ENCODE measurements around the gene FXN. TPM values are rescaled to one million over a fixed set of nuclear protein-coding genes. Genes with fewer than 3 reads are reported as not detected.

Gene FXN
- total RNA-seq, 2 experiments from 2014 or later: 6.9 to 36.1 TPM

DNA sequence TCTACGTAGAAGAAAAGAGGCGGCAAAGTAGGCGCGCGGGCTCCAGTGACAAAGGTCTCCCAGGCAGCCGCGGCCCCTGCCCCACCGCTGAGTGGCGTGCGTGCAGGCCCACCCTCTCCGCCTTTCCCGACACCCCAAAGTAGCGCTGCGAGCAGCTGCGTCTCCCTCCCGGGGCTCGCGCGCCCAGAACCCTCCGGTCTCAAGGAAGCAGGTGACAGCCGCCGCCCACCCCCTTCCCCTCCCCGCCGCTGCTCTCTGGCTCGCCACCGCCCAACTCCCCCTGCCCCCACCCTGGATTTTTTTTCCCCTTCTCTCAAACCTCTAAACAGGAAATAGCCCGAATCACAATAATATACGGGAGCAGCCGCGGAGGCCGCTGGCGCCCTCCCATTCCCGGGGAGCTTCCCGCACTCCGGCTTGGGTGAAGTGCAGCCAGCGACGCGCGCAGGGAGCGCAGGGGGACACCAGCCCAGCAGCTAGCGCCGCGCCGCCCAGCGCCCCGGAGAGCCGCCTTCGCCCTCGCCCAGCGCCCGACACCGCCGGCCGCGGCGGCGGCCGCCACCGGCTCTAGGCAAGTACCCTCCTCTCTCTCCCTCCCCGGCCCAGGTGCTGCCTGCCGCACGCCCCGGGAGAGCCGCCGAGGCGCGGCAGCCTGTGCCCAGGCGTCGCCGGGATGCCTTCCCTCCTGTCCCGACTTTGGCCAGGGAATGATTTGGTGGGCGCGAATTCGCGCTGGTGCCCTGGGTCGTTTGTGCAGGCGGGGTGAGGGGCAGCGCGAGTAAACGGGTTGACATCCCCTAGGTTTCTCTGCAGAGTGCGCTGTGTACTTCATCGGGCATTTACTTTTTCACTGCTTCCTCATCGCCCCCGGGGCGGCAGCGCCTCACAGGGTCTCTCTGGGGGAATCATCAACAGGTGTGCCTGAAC is 85.9 kb downstream of the FXN start:
- Histone ChIP-seq H3K4me2 (ENCODE audit: low read length) (peak overlapping the region; percentile 76), H2AFZ (ENCODE audit: low read length) (peak overlapping the region; percentile 75), H3K36me3 (ENCODE audit: insufficient read depth, low read length) (no peaks in the 10 kb centered on the region), H3K4me3 (ENCODE audit: low read depth, low read length, poor library complexity, severe bottlenecking) (peak overlapping the region; percentile 65), H4K20me1 (ENCODE audit: insufficient read depth, low read length) (no peaks in the 10 kb centered on the region), H3K9me3 (ENCODE audit: low read length) (no peaks in the 10 kb centered on the region), H3K79me2 (ENCODE audit: insufficient read depth, low read depth, low read length) (no peaks in the 10 kb centered on the region), H3K4me1 (ENCODE audit: insufficient read depth, low read length, poor library complexity, severe bottlenecking) (peaks cover 19% of the 10 kb centered on the region), H3K27ac (ENCODE audit: low read depth, low read length, poor library complexity, severe bottlenecking) (peak overlapping the region; percentile 60), H3K9me2 (ENCODE audit: insufficient read depth, low read length) (no peaks in the 10 kb centered on the region)
- DNase-seq (ENCODE audit: low spot score): peak; percentile 90
- ChIA-PET POLR2A (interaction anchor here (0.6 to 1.1 kb wide), 4 partner anchors 9 to 63 kb away, joined by 3 to 7 read pairs (median 3); no protein-coding TSS in a partner anchor), CTCF (ENCODE audit: unreplicated experiment) (interaction anchor here (1.3 kb wide), 1 partner anchor 72 kb away, joined by 3 read pairs; no protein-coding TSS in a partner anchor)
- intact Hi-C loops (cut with micrococcal nuclease; ENCODE audit: unreplicated experiment): loop anchor here (5.0 kb wide), 3 partner anchors 51 to 71 kb away; partner anchors contain the start of gene TJP2
- no peak for TF ChIP-seq EZH2phosphoT487 (IDR thresholded peaks at IDR 0.05; ENCODE audit: borderline replicate concordance, low read depth, low read length)
- TF ChIP-seq, protein P1, sequence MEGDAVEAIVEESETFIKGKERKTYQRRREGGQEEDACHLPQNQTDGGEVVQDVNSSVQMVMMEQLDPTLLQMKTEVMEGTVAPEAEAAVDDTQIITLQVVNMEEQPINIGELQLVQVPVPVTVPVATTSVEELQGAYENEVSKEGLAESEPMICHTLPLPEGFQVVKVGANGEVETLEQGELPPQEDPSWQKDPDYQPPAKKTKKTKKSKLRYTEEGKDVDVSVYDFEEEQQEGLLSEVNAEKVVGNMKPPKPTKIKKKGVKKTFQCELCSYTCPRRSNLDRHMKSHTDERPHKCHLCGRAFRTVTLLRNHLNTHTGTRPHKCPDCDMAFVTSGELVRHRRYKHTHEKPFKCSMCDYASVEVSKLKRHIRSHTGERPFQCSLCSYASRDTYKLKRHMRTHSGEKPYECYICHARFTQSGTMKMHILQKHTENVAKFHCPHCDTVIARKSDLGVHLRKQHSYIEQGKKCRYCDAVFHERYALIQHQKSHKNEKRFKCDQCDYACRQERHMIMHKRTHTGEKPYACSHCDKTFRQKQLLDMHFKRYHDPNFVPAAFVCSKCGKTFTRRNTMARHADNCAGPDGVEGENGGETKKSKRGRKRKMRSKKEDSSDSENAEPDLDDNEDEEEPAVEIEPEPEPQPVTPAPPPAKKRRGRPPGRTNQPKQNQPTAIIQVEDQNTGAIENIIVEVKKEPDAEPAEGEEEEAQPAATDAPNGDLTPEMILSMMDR (conservative IDR thresholded peaks at IDR 0.05; ENCODE audit: low read length): peak; percentile 62
- no TSS peak for BruUV-seq (replicated peaks)

DNA sequence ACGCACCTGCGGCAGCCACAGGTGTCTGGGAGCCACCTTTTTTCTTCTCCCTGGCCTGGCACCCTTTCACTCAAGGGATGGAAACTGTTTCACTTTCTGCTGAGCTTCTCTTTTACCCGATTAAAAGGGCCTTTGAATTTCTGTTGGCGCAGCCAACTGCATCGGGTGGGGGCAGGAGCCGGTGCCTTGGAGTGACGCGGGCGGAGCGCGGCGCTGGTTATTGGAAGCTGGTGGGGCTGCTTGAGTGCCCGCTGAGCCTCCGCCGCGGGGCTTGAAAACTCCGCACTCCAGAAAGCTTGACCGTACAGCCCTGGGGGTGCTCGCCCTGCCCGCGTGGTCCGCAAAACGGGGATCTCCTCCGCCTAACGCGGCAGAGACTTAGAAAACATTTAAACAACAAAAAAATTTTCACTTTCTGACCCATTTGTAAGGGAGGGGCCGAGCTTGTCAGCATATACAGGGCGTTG is 86.6 kb downstream of the FXN start:
- ChIA-PET CTCF (ENCODE audit: unreplicated experiment) (interaction anchor here (1.3 kb wide), 1 partner anchor 71 kb away, joined by 3 read pairs; no protein-coding TSS in a partner anchor), POLR2A (interaction anchor here (0.6 to 1.1 kb wide), 4 partner anchors 9 to 214 kb away, joined by 3 to 7 read pairs (median 3); no protein-coding TSS in a partner anchor)
- peak overlapping the region; percentile 76 for H3K4me2 ChIP-seq (ENCODE audit: low read length)
- peaks cover 19% of the 10 kb centered on the region for H3K4me1 ChIP-seq (ENCODE audit: insufficient read depth, low read length, poor library complexity, severe bottlenecking)
- intact Hi-C loops (cut with micrococcal nuclease; ENCODE audit: unreplicated experiment): loop anchor here (5.0 kb wide), 3 partner anchors 50 to 70 kb away; partner anchors contain the start of gene TJP2
- peak overlapping the region; percentile 60 for H3K27ac ChIP-seq (ENCODE audit: low read depth, low read length, poor library complexity, severe bottlenecking)
- H3K4me3 ChIP-seq (ENCODE audit: low read depth, low read length, poor library complexity, severe bottlenecking): peak overlapping the region; percentile 65
- TF ChIP-seq EZH2phosphoT487 (IDR thresholded peaks at IDR 0.05; ENCODE audit: borderline replicate concordance, low read depth, low read length): no peak
- no peaks in the 10 kb centered on the region for H3K9me3 ChIP-seq (ENCODE audit: low read length)
- no peaks in the 10 kb centered on the region for H3K36me3 ChIP-seq (ENCODE audit: insufficient read depth, low read length)
- H4K20me1 ChIP-seq (ENCODE audit: insufficient read depth, low read length): no peaks in the 10 kb centered on the region
- no peaks in the 10 kb centered on the region for H3K9me2 ChIP-seq (ENCODE audit: insufficient read depth, low read length)
- BruUV-seq (replicated peaks): TSS peak; percentile 82
- DNase-seq (ENCODE audit: low spot score): no peak
- H3K79me2 ChIP-seq (ENCODE audit: insufficient read depth, low read depth, low read length): no peaks in the 10 kb centered on the region
- H2AFZ ChIP-seq (ENCODE audit: low read length): peak overlapping the region; percentile 75

DNA sequence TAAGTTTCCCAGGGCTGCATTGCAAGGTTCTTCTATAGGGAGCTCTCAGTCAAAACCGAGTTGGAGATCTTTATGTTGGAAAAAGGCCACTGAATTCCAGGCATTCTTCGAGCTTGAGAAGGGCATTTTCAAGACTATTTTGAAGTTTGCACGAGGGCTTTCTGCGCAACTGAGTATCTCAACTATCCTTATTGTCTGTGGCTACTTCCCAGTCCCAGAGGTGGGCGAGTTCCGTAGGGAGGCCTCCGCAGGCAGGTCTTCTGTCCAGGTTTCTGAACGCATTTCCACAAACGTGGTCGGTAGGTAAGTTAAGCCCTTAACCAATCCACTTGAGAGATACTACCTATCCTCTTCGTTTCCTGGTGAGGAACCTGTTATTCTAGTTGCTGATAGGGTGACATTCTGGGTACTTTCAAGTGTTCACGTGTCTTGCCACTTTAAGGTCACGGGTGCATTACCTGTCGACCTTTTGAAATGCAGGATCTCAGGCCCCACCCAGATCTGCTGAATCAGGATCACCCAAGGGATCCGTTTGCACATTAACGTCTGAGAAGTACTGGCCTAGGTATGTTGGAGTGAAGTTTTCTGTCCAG is 87.1 kb downstream of the FXN start:
- Histone ChIP-seq H3K36me3 (ENCODE audit: insufficient read depth, low read length) (no peaks in the 10 kb centered on the region), H3K79me2 (ENCODE audit: insufficient read depth, low read depth, low read length) (no peaks in the 10 kb centered on the region), H3K9me3 (ENCODE audit: low read length) (no peaks in the 10 kb centered on the region), H3K4me3 (ENCODE audit: low read depth, low read length, poor library complexity, severe bottlenecking) (peak overlapping the region; percentile 65), H4K20me1 (ENCODE audit: insufficient read depth, low read length) (no peaks in the 10 kb centered on the region), H3K27ac (ENCODE audit: low read depth, low read length, poor library complexity, severe bottlenecking) (peak overlapping the region; percentile 60), H3K4me1 (ENCODE audit: insufficient read depth, low read length, poor library complexity, severe bottlenecking) (peaks cover 19% of the 10 kb centered on the region), H3K9me2 (ENCODE audit: insufficient read depth, low read length) (no peaks in the 10 kb centered on the region), H2AFZ (ENCODE audit: low read length) (peak overlapping the region; percentile 75), H3K4me2 (ENCODE audit: low read length) (peak overlapping the region; percentile 76)
- ChIA-PET CTCF (ENCODE audit: unreplicated experiment) (no interaction called here), POLR2A (interaction anchor here (0.5 to 1.1 kb wide), 4 partner anchors 8 to 214 kb away, joined by 3 to 7 read pairs (median 3); no protein-coding TSS in a partner anchor)
- DNase-seq (ENCODE audit: low spot score): peak; percentile 38
- no TSS peak for BruUV-seq (replicated peaks)
- intact Hi-C loops (cut with micrococcal nuclease; ENCODE audit: unreplicated experiment): loop anchor here (5.0 kb wide), 3 partner anchors 50 to 70 kb away; partner anchors contain the start of gene TJP2
- TF ChIP-seq EZH2phosphoT487 (IDR thresholded peaks at IDR 0.05; ENCODE audit: borderline replicate concordance, low read depth, low read length): no peak
- TF ChIP-seq, protein P1 (conservative IDR thresholded peaks at IDR 0.05; ENCODE audit: low read length): no peak
